ENCODE data around the gene DHX40. TPM values are rescaled to one million over a fixed set of nuclear protein-coding genes. Genes with fewer than 3 reads are reported as not detected.
"Not testable (repeated sequence)": the region's sequence is repeated elsewhere in the genome, so short reads cannot be mapped to it uniquely, and the experiment has no call there.

Gene DHX40
- polyA plus RNA-seq, 2 of the 4 experiments (the other 2 are of a cell fraction): 55.8 to 109 TPM

DNA sequence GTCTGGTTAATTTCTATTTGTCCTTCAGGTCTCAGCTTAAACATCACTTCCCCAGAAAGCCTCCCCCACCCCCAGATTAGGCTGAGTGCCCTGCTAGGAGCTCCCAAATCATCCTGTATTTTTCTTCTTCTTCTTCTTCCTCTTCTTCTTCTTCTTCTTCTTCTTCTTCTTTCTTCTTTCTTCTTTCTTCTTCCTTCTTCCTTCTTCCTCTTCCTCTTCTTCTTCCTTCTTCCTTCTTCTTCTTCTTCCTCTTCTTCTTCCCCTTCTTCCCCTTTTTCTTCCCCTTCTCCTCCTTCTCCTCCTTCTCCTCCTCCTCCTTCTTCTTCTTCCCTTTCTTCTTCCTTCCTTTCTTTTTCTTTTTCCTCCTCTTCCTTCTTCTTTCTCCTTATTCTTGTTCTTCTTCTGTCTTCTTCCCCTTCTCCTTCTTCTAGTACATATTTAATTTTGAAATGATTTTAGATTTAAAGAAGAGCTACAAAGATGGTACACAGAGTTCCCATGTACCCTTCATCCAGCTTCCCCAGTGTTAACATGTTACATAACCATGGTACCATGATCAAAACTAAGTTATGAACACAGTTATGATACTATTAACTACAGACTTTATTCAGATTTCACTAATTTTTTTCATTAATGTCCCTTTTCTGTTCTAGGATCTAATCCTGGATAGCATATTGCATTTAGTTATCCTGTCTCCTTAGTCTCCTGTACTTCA is 27.1 kb upstream of the DHX40 start (continued):
- TF ChIP-seq, protein P1, sequence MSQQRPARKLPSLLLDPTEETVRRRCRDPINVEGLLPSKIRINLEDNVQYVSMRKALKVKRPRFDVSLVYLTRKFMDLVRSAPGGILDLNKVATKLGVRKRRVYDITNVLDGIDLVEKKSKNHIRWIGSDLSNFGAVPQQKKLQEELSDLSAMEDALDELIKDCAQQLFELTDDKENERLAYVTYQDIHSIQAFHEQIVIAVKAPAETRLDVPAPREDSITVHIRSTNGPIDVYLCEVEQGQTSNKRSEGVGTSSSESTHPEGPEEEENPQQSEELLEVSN (IDR thresholded peaks at IDR 0.05; ENCODE audit: borderline replicate concordance, low read depth): no peak
- no peak for TF ChIP-seq MAFK (IDR thresholded peaks at IDR 0.05; ENCODE audit: partially characterized antibody)
- no peak for TF ChIP-seq EP300 (IDR thresholded peaks at IDR 0.05)

DNA sequence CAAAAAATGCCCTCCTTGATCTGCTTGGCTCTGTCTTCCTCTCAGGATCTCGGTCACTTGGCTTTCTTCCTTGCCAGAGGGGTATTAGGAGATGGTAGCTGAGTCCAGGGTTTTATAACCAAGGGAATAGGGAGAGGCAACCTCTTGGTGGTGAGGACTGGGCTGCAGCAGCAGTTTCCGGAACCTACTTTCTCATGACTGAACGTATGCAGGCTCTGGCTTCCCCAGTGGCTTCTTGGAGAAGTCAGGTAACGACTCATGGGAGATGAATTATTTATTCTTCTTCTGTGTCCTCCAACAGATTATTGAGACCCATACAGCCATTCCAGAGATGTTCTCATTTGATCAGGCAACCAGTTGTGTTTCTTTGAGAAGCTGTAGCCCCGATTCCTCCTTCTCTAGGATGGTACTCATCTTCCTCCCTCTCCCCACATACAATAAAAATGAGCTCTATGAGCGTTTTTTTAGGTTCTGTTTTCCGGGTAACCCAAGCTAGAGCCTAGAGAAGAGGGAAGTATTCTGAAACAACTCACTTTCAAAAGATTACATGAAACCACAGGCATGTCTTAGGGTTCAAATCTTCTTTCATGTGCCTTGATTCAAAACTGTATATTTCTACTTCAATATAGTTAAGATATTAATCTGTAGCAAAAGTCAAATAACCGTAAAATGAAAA is 22.3 kb upstream of the DHX40 start:
- FAIRE-seq: no peak
- H3K4me3 ChIP-seq: no peak overlapping the region
- CTCF ChIA-PET: interaction anchor here (1.0 to 1.1 kb wide), 2 partner anchors 14 to 25 kb away, joined by 3 to 5 read pairs; no protein-coding TSS in a partner anchor
- H3K9me3 ChIP-seq: no peaks in the 10 kb centered on the region
- 53% methylated on average over 8 of the region's 8 CpGs for WGBS (ENCODE audit: missing lambda C conversion rate)
- no peak overlapping the region for H3K27ac ChIP-seq
- H3K4me1 ChIP-seq: no peaks in the 10 kb centered on the region
- DNase-seq (ENCODE audit: low read depth in 1 of 2, low spot score in 1 of 2): no peak
- H3K4me2 ChIP-seq: no peak overlapping the region
- TF ChIP-seq PHF8 (IDR thresholded peaks at IDR 0.05; ENCODE audit: borderline replicate concordance, low read depth): 0 out of 2 replicates have a peak, but pooled peaks have one; percentile 15
- no peak for TF ChIP-seq ESRRA (IDR thresholded peaks at IDR 0.05; ENCODE audit: borderline replicate concordance, low read length)
- POLR2A ChIA-PET: no interaction called here
- ATAC-seq: no peak; a peak in 1 of 6 replicates

DNA sequence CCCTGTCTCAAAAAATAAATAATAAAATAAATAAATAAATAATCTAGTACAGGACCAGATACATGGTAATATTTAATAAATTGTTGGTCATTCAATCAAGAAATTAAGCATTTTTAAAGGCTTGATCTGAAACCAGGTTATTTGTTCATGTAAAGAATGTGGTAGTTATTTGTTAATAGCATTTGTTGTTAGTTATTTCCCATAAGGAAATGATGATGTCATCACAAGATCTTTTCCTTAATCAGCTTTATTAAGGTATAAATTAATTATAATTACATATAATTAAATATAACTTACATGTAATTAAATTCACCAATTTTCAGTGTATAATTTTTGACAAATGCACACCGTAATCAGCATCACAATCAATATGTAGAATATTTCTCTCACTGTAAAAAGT is 19.5 kb upstream of the DHX40 start:
- FAIRE-seq: no peak
- POLR2A ChIA-PET: no interaction called here
- no peak overlapping the region for H3K4me3 ChIP-seq

DNA sequence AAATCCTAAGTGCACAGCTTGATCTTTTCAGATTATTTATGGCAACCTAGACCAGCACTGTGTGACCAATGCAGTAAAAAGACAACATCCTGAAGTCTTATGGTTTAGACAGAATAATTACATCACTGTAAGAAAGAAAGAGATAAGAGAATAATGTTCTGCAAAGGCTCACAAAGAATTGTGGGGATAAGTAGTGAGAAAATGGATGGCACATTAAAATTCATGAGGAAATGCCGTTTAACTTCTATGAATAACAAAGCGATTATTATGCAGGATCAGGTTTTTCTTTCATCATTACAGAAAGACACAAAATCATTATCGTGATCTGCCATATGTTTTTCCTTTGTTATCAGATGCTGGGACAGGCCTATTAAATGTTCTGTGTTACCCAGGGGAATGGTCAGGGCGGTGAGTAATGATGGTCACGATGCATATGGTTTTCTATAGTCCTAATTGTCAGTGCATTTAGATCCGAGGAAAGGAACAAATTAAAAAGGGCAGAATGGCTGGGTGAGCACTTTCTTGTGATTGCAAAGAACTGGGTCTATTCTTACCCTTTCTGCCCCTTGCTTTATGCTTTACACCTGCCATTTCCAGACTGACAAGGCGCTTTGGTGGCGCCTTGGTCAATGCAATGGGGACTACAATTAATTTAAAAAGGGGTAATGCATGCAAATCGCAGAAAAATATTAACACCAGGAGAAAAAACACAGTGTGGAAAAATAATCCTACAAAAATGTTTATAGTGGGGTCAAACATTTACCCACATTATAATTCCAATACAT is 18.1 kb upstream of the DHX40 start:
- H3K4me1 ChIP-seq: no peaks in the 10 kb centered on the region
- no peak overlapping the region for H3K27ac ChIP-seq
- TF ChIP-seq MAZ (IDR thresholded peaks at IDR 0.05; ENCODE audit: borderline replicate concordance, low read depth, low read length) (no peak), POLR2A (IDR thresholded peaks at IDR 0.05; ENCODE audit: low read length) (no peak), HOXB13 (CRISPR knock-in tag; IDR thresholded peaks at IDR 0.05; ENCODE audit: low read depth) (no peak), JUNB (IDR thresholded peaks at IDR 0.05) (no peak), ZFP36 (IDR thresholded peaks at IDR 0.05; ENCODE audit: borderline replicate concordance, partially characterized antibody) (no peak)
- TF ChIP-seq, protein P2, sequence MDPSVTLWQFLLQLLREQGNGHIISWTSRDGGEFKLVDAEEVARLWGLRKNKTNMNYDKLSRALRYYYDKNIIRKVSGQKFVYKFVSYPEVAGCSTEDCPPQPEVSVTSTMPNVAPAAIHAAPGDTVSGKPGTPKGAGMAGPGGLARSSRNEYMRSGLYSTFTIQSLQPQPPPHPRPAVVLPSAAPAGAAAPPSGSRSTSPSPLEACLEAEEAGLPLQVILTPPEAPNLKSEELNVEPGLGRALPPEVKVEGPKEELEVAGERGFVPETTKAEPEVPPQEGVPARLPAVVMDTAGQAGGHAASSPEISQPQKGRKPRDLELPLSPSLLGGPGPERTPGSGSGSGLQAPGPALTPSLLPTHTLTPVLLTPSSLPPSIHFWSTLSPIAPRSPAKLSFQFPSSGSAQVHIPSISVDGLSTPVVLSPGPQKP (IDR thresholded peaks at IDR 0.05; ENCODE audit: low read depth, low read length): no peak
- TF ChIP-seq, protein P3, sequence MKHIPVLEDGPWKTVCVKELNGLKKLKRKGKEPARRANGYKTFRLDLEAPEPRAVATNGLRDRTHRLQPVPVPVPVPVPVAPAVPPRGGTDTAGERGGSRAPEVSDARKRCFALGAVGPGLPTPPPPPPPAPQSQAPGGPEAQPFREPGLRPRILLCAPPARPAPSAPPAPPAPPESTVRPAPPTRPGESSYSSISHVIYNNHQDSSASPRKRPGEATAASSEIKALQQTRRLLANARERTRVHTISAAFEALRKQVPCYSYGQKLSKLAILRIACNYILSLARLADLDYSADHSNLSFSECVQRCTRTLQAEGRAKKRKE (CRISPR knock-in tag; IDR thresholded peaks at IDR 0.05; ENCODE audit: low read depth): no peak
- peak; percentile 92 for FAIRE-seq
- WGBS (ENCODE audit: missing lambda C conversion rate): 77% methylated on average over 9 of the region's 9 CpGs
- H3K4me3 ChIP-seq: no peak overlapping the region
- no peaks in the 10 kb centered on the region for H3K9me3 ChIP-seq
- no peak overlapping the region for H3K4me2 ChIP-seq
- ATAC-seq: no peak
- ChIA-PET POLR2A (no interaction called here), CTCF (no interaction called here)
- DNase-seq (ENCODE audit: low read depth in 1 of 2, low spot score in 1 of 2): no peak

More for the DNA sequence above, 19.5 kb upstream of the DHX40 start:
- CTCF ChIA-PET: interaction anchor here (0.6 to 2.0 kb wide), 2 partner anchors 24 to 83 kb away, joined by 5 to 9 read pairs; no protein-coding TSS in a partner anchor
- no peaks in the 10 kb centered on the region for H3K9me3 ChIP-seq
- H3K4me1 ChIP-seq: no peaks in the 10 kb centered on the region
- WGBS (ENCODE audit: missing lambda C conversion rate): 86% methylated on average over 1 of the region's 1 CpG
- TF ChIP-seq, protein P4, sequence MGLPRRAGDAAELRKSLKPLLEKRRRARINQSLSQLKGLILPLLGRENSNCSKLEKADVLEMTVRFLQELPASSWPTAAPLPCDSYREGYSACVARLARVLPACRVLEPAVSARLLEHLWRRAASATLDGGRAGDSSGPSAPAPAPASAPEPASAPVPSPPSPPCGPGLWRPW (IDR thresholded peaks at IDR 0.05): no peak
- TF ChIP-seq, protein P1 (IDR thresholded peaks at IDR 0.05; ENCODE audit: borderline replicate concordance, low read depth): no peak
- TF ChIP-seq, protein P2 (IDR thresholded peaks at IDR 0.05; ENCODE audit: low read depth, low read length): no peak
- TF ChIP-seq FOSL2 (IDR thresholded peaks at IDR 0.05) (no peak), FOSL2 (CRISPR knock-in tag; IDR thresholded peaks at IDR 0.05) (no peak)
- H3K27ac ChIP-seq: no peak overlapping the region
- no peak for ATAC-seq
- no peak for DNase-seq (ENCODE audit: low read depth in 1 of 2, low spot score in 1 of 2)
- no peak overlapping the region for H3K4me2 ChIP-seq

DNA sequence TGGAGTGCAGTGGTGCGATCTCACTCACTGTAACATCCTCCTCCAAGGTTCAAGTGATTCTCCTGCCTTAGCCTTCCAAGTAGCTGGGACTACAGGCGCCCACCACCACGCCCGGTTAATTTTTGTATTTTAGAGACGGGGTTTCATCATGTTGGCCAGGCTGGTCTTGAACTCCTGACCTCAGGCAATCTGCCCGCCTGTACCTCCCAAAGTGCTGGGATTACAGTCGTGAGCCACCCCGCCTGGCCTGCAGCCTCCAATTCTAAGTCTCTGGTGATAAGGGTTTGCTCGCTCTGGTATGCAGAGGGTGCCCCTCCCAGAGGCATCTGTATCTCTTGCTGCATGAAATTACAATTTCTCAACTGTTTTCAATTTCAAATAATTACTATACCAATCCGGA is 16.4 kb upstream of the DHX40 start:
- H3K4me2 ChIP-seq; DNase-seq (ENCODE audit: low read depth in 1 of 2, low spot score in 1 of 2); ATAC-seq; POLR2A ChIA-PET; H3K4me1 ChIP-seq; H3K27ac ChIP-seq; FAIRE-seq; H3K9me3 ChIP-seq; H3K4me3 ChIP-seq: not testable (repeated sequence)
- WGBS (ENCODE audit: missing lambda C conversion rate): 83% methylated on average over 10 of the region's 10 CpGs
- CTCF ChIA-PET: interaction anchor here (0.6 to 0.8 kb wide), 2 partner anchors 110 to 298 kb away, joined by 3 to 4 read pairs; no protein-coding TSS in a partner anchor

Data from A549 (cell line).